HG02938 (cell line): ENCODE data around the gene FRAS1.
A peak's percentile ranks its signal among the peaks of the same experiment; 100 is the strongest.
"Not testable (repeated sequence)": the region's sequence is repeated elsewhere in the genome, so short reads cannot be mapped to it uniquely, and the experiment has no call there.

Experiments used
- ATAC-seq: cut with Tn5 transposase; IDR thresholded peaks from one replicate; pipeline ENCODE4 v1.9.1; 2021; ENCODE audit warnings: mild to moderate bottlenecking, moderate library complexity; ENCODE audit not compliant: unreplicated experiment

FRAS1 gene

GRCh38 chr4:78542373-78542772 lies 485.2 kb downstream of the FRAS1 start:
- no peak for ATAC-seq

- no peak for ATAC-seq
These were observed 486.5 kb downstream of the FRAS1 start for GRCh38 chr4:78543424-78544125.

DNA sequence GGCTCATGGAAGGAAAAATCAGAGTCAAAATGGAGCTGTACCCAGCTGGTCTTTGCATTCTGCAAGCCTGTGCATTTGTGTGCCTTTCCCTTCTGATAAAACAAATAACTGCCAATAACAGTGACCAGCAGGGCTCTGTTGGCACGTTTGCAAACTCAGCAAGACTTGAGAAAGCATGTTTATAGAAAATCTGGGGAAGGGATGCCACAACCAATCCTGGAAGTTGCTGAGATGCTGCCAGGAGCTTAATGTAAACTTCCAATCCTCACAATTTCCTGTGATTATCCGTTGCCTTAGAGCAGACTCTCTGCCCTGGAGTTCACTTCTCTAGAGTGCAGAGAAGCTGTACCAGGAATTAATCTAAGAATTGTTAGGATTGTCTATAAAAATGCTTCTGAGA lies 487.6 kb downstream of the FRAS1 start:
- no peak for ATAC-seq

DNA sequence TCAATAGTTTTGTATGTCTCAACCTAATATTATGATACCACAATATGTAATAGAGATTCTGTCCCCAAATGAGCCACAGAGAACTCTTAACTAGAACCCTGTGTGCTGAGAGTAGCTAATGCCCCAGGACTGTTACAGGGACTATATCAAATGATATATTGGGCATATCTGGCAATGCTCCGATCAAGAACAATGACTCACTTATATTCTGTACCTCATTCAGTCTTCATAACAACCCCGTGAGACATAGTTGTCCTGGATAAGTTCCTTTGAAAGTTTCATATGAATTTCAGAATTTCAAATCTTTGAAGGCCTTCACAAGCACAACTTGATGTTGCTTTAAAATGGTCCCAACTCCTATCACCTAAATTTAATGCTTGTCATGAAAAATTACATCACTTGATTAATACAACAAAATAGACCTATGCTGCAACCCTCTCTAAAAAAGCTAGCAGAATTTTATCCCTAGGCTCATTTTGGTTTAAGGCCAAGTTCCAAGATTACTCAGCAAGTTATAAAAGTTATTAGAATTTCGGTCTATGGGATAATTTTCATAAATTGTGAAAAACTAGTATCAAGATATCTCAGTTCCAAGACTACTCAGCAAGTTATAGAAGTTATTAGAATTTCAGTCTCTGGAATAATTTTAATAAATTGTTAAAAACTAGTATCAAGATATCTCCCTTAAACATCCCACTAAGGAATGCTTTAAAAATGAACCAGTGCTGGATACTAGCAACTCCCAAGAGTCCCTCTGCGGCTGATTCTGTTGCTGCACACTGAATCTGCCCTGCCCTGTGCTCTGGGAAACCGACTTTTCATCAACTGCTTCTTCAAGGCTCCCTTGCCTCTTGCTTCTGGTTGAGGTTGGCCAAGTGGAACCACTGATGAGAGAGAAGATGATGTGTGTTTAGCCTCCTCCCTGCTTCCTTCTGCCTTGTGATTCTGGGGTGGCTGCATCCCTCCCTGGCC lies 488.4 kb downstream of the FRAS1 start:
- ATAC-seq: no peak

GRCh38 chr4:78547899-78548298 lies 490.8 kb downstream of the FRAS1 start:
- not testable (repeated sequence) for ATAC-seq

DNA sequence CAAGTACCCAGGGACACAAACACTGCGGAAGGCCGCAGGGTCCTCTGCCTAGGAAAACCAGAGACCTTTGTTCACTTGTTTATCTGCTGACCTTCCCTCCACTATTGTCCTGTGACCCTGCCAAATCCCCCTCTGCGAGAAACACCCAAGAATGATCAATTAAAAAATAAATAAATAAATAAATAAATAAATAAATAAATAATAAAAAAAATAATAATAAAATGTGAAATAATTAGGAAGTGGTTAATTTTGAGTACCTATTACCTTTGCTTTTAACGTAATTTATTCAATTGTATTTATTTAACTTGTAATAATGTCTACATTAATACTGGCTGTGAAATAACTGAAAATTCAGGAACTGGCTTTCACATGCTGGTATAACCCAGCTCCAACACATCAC lies 491.8 kb downstream of the FRAS1 start:
- not testable (repeated sequence) for ATAC-seq

DNA sequence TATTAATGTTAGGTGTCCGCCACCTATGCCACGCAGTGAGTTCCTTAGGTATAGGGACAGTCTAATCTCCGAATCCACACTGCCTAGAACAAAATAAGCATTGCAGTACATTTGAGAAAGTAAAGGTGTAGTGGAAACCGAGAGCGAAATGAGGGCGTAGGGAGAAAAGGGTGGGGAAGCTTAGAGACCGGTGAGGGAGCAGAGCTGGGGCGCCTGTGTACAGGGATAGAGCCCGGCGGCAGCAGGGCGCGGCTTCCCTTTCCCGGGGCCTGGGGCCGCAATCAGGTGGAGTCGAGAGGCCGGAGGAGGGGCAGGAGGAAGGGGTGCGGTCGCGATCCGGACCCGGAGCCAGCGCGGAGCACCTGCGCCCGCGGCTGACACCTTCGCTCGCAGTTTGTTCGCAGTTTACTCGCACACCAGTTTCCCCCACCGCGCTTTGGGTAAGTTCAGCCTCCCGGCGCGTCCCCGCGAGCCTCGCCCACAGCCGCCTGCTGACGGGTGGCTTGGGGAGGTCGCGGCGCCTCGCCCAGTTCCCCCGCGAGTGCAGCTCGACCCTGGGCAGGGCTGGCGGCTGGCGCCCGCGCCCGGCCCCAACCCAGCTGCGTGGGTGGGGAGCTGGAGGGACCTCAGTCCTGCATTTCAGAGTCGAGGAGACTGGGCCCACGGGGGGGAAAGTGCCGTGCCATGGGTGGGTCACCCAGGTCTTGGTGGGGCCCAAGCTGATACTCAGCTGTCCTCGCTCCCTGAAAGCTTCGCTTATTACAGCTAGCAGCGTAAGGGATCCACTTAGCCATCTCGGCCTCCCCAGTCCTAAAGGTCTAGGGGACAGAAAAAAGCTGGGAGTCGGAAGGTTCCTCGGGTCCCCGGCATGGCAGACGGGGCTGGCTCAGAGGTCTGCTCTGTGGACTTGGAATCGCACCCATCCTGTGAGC lies 494.6 kb downstream of the FRAS1 start, which contains the start of gene ANXA3:
Gene ANXA3 (plus strand): TSS at position 351 of the 932 bp plus-strand sequence. CDS start 2,704 bp downstream, outside the sequence.
- ATAC-seq: peak; percentile 53

GRCh38 chr4:78552389-78553042 lies 495.4 kb downstream of the FRAS1 start:
- no peak for ATAC-seq

- ATAC-seq: no peak
These were observed 495.9 kb downstream of the FRAS1 start for GRCh38 chr4:78553043-78553396.

DNA sequence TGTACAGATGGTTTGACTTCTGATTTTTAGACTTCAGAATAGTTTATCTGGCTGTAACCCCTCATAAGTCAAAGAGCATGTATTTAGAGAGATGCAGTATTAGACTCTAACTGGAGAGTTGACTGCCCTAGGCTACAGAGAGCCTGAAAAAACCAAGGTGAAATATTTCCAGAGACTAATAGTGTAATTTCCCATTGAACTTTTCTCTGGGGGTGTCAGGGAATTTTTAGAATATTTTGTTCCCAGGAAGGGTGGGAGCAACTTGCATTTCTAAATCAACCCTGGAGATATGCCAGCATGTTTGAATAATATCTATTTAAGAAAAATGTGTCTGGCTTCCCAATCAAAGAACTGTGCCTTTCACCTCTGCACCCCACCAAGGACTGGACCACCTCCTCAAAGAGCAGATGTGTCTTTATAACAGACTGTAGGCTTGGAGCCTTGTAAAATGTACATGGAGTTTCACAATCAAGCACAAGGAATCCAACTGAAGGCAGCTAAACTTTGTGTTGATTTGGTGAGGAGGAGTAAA lies 496.5 kb downstream of the FRAS1 start:
- ATAC-seq: no peak

DNA sequence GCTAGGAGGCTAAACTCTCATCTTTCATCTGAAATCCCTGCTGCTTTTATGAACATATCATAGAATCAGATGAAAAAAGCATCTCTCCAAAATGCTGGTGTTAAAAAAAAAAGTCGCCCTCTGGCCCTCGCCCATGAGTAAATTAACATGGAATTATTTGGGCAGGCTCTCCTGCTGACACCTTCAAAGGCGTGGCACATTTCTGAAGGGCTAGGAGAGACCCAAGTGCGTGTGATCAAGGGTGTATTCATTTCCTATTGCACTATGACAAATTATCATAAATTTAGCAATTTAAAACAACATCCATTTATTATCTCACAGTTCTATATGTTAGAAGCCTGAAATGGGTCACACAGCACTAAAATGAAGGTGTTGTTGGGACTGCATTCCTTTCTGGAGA lies 499.5 kb downstream of the FRAS1 start:
- no peak for ATAC-seq

GRCh38 chr4:78557841-78558240 lies 500.7 kb downstream of the FRAS1 start:
- ATAC-seq: no peak

DNA sequence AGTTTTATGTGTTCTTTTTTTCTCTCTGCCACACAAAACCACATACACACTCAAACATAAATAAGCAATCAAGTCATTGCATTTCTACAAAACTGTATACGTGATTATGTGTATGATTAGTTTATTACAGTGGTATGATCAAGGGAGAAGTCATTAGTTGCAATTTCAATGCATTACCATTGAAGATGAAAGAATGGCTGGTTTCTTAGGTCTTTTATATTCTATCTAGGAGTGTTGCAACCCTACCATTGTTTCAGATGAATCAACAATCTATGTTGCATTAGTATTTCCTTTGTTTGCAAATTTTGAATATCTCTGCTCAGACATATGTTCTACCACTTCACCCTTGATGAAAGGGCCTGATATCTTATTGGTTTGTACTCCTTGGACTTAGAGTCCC lies 501.3 kb downstream of the FRAS1 start:
- no peak for ATAC-seq

GRCh38 chr4:78560296-78560963 lies 503.3 kb downstream of the FRAS1 start:
- ATAC-seq: no peak

- no peak for ATAC-seq
These were observed 504.6 kb downstream of the FRAS1 start for GRCh38 chr4:78561677-78562076.

GRCh38 chr4:78562687-78563086 lies 505.6 kb downstream of the FRAS1 start:
- ATAC-seq: no peak

DNA sequence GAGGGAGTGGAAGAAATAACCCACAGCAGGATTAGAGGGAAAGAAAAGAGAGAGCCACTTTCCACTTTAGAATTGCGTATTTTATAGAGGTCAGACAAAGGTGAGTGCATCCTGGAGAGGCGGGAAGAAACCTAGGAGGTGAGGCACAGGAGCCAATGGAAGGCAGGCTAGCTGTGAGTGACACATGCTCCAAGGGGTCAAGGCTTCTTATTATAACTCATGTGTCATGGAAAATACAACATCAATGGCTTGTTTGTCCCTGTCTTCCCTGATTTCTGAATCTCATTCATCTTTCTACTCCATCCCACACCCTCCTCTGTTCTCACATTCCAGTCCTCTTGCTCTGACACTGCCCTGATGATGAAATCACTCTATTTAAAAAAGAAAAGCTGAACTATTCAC lies 508.8 kb downstream of the FRAS1 start:
- ATAC-seq: no peak

- peak; percentile 79 for ATAC-seq
These were observed 509.8 kb downstream of the FRAS1 start for GRCh38 chr4:78566834-78567499.

- no peak for ATAC-seq
These were observed 510.5 kb downstream of the FRAS1 start for GRCh38 chr4:78567500-78568060.
